ENCODE results near the gene TOLLIP.

DNA sequence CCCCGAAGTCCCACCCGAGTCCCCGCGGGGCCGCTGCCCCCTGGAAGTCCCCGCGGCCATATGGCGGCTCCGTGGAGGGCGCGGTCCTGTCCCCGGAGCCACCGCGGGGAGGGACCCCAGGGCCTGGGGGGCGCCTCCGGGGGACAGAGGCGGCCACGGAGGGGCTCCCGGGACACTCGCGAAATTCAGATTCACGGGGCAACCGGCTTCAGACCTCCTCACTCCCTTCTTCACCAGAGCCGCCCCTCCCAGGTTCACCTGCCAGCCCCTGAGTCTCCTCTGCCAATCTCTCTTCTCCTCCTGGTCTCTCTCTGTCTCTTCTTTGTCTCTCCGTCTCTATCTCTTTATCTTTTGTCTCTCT, 28.2 kb upstream of the TOLLIP start:
- TF ChIP-seq, protein P1, sequence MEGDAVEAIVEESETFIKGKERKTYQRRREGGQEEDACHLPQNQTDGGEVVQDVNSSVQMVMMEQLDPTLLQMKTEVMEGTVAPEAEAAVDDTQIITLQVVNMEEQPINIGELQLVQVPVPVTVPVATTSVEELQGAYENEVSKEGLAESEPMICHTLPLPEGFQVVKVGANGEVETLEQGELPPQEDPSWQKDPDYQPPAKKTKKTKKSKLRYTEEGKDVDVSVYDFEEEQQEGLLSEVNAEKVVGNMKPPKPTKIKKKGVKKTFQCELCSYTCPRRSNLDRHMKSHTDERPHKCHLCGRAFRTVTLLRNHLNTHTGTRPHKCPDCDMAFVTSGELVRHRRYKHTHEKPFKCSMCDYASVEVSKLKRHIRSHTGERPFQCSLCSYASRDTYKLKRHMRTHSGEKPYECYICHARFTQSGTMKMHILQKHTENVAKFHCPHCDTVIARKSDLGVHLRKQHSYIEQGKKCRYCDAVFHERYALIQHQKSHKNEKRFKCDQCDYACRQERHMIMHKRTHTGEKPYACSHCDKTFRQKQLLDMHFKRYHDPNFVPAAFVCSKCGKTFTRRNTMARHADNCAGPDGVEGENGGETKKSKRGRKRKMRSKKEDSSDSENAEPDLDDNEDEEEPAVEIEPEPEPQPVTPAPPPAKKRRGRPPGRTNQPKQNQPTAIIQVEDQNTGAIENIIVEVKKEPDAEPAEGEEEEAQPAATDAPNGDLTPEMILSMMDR (IDR thresholded peaks at IDR 0.05; ENCODE audit: low read depth, low read length), result no peak
- TF ChIP-seq POLR2A (IDR thresholded peaks at IDR 0.05; ENCODE audit: extremely low read depth, insufficient read length), result no peak
- TF ChIP-seq, protein P2, sequence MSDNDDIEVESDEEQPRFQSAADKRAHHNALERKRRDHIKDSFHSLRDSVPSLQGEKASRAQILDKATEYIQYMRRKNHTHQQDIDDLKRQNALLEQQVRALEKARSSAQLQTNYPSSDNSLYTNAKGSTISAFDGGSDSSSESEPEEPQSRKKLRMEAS (IDR thresholded peaks at IDR 0.05; ENCODE audit: low read depth, low read length), result no peak
- no peak for TF ChIP-seq MYC (IDR thresholded peaks at IDR 0.05; ENCODE audit: low read depth, low read length)
